HEK293T (cell line): ENCODE measurements around the gene BCL2L1.

Experiments
- CTCF ChIA-PET: fragments of 350-600 bp; formaldehyde crosslinking; extraction: SDS; loops from one replicate; lab custom pipeline; 2021; ENCODE audit warnings: antibody characterized with exemption, inconsistent platforms; lab: Yijun Ruan, JAX
- POLR2A ChIA-PET: fragments of 350-600 bp; formaldehyde crosslinking; extraction: SDS; loops from one replicate; lab custom pipeline; 2020; ENCODE audit warnings: antibody characterized with exemption, inconsistent platforms; lab: Yijun Ruan, JAX
- DNase-seq: peaks from one replicate; pipeline ENCODE4 v3.0.0; 2012; ENCODE audit warnings: mixed read lengths; ENCODE audit errors: extremely low spot score
- ARNT ChIP-seq: fragments of 450-650 bp; IDR thresholded peaks from 2 replicates; pipeline ENCODE4 v1.6.1; 2017; ENCODE audit warnings: mild to moderate bottlenecking
- BHLHE40 ChIP-seq: fragments of 450-650 bp; IDR thresholded peaks from 2 replicates; pipeline ENCODE4 v1.6.1; 2016; ENCODE audit warnings: mild to moderate bottlenecking, moderate library complexity, borderline replicate concordance
- CTBP1 ChIP-seq: fragments of 450-650 bp; IDR thresholded peaks from 2 replicates; pipeline ENCODE4 v1.6.1; 2016; ENCODE audit warnings: borderline replicate concordance
- ELF4 ChIP-seq: fragments of 450-650 bp; IDR thresholded peaks from 2 replicates; pipeline ENCODE4 v1.6.1; 2017; ENCODE audit warnings: antibody characterized with exemption
- FOXA1 ChIP-seq: fragments of 450-650 bp; IDR thresholded peaks from 2 replicates; pipeline ENCODE4 v1.6.1; 2016; ENCODE audit warnings: mild to moderate bottlenecking
- FOXK2 ChIP-seq: fragments of 450-650 bp; IDR thresholded peaks from 2 replicates; pipeline ENCODE4 v1.6.1; 2016; ENCODE audit warnings: mild to moderate bottlenecking
- FOXM1 ChIP-seq: fragments of 450-650 bp; IDR thresholded peaks from 2 replicates; pipeline ENCODE4 v1.6.1; 2017; ENCODE audit warnings: mild to moderate bottlenecking, borderline replicate concordance
- HDGF ChIP-seq: fragments of 450-650 bp; IDR thresholded peaks from 2 replicates; pipeline ENCODE4 v1.6.1; 2017; ENCODE audit warnings: antibody characterized with exemption, borderline replicate concordance
- L3MBTL2 ChIP-seq: fragments of 450-650 bp; conservative IDR thresholded peaks from 2 replicates; pipeline ENCODE4 v1.6.1; 2016; ENCODE audit warnings: mild to moderate bottlenecking
- LEF1 ChIP-seq: fragments of 450-650 bp; IDR thresholded peaks from 2 replicates; pipeline ENCODE4 v1.6.1; 2017; ENCODE audit warnings: mild to moderate bottlenecking, borderline replicate concordance
- NFRKB ChIP-seq: fragments of 450-650 bp; IDR thresholded peaks from 2 replicates; pipeline ENCODE4 v1.6.1; 2016; ENCODE audit warnings: mild to moderate bottlenecking, moderate library complexity
- SP1 ChIP-seq: fragments of 450-650 bp; IDR thresholded peaks from 2 replicates; pipeline ENCODE4 v1.6.1; 2017
- TARDBP ChIP-seq: fragments of 450-650 bp; IDR thresholded peaks from 2 replicates; pipeline ENCODE4 v1.6.1; 2016
- ZNF384 ChIP-seq: fragments of 450-650 bp; IDR thresholded peaks from 2 replicates; pipeline ENCODE4 v1.6.1; 2016
- TF ChIP-seq, protein P1 (sequence below): fragments of 450-650 bp; IDR thresholded peaks from 2 replicates; pipeline ENCODE4 v1.6.1; 2016

Gene BCL2L1

DNA sequence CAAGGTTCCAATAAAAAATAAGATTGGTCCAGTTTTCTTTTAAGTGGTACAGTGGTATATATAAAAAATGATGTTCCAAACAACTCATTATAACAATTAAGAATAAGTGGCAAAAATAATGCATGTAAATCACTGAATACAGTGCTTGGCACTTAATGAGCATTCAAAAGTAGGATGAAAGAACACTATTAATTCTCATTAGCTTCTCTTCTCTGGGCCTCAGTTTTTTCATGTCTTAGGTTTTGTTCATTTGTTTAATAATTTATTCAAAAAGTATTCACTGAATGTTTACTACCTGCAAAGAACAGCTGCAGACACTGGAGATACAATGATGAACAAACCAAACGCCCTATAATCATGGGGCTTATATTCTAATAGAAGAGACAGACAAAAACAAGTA is 21.1 kb downstream of the BCL2L1 start:
- ChIA-PET POLR2A (no interaction called here), CTCF (interaction anchor here (0.7 kb wide), 1 partner anchor 17 kb away, joined by 3 read pairs; no protein-coding TSS in a partner anchor)
- TF ChIP-seq BHLHE40 (no peak), CTBP1 (no peak), SP1 (no peak), ELF4 (no peak), HDGF (no peak), L3MBTL2 (no peak)
- DNase-seq = no peak

- ChIA-PET POLR2A (no interaction called here), CTCF (interaction anchor here (0.7 kb wide), 1 partner anchor 16 kb away, joined by 3 read pairs; no protein-coding TSS in a partner anchor)
- DNase-seq = no peak
- no peak for TF ChIP-seq NFRKB
- no peak for TF ChIP-seq FOXA1
- TF ChIP-seq BHLHE40 = no peak
- no peak for TF ChIP-seq ZNF384
- TF ChIP-seq FOXM1 = no peak
- no peak for TF ChIP-seq ARNT
- no peak for TF ChIP-seq TARDBP
- TF ChIP-seq L3MBTL2 = no peak
- TF ChIP-seq FOXK2 = no peak
- TF ChIP-seq SP1 = no peak
- no peak for TF ChIP-seq CTBP1
- no peak for TF ChIP-seq ELF4
Measured at GRCh38 chr20:31700747-31701146, 21.9 kb downstream of the BCL2L1 start.

GRCh38 chr20:31699801-31700728 is 22.6 kb downstream of the BCL2L1 start:
- CTCF ChIA-PET = interaction anchor here (2.0 kb wide), 1 partner anchor 38 kb away, joined by 8 read pairs; no protein-coding TSS in a partner anchor
- TF ChIP-seq FOXK2 (no peak), CTBP1 (no peak), FOXA1 (no peak), FOXM1 (no peak), BHLHE40 (no peak), ARNT (no peak), ELF4 (no peak), ZNF384 (no peak), HDGF (no peak), LEF1 (no peak)
- TF ChIP-seq, protein P1, sequence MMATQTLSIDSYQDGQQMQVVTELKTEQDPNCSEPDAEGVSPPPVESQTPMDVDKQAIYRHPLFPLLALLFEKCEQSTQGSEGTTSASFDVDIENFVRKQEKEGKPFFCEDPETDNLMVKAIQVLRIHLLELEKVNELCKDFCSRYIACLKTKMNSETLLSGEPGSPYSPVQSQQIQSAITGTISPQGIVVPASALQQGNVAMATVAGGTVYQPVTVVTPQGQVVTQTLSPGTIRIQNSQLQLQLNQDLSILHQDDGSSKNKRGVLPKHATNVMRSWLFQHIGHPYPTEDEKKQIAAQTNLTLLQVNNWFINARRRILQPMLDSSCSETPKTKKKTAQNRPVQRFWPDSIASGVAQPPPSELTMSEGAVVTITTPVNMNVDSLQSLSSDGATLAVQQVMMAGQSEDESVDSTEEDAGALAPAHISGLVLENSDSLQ = no peak

GRCh38 chr20:31698803-31699718 is 23.6 kb downstream of the BCL2L1 start:
- ChIA-PET CTCF (interaction anchor here (0.6 to 2.0 kb wide), 2 partner anchors 25 to 37 kb away, joined by 3 to 8 read pairs; no protein-coding TSS in a partner anchor), POLR2A (interaction anchor here (1.0 kb wide), 1 partner anchor 25 kb away, joined by 5 read pairs; no protein-coding TSS in a partner anchor)
- DNase-seq = no peak
- TF ChIP-seq CTBP1 (no peak), LEF1 (no peak), L3MBTL2 (no peak)

More at GRCh38 chr20:31699801-31700728, 22.6 kb downstream of the BCL2L1 start:
- POLR2A ChIA-PET = interaction anchor here (1.0 kb wide), 1 partner anchor 24 kb away, joined by 5 read pairs; no protein-coding TSS in a partner anchor
- DNase-seq = no peak

GRCh38 chr20:31698243-31698802 is 24.3 kb downstream of the BCL2L1 start:
- ChIA-PET POLR2A (no interaction called here), CTCF (interaction anchor here (0.6 to 2.0 kb wide), 3 partner anchors 26 to 86 kb away, joined by 3 to 8 read pairs (median 4); no protein-coding TSS in a partner anchor)
- TF ChIP-seq ARNT (no peak), SP1 (no peak), BHLHE40 (no peak), ELF4 (no peak)
- DNase-seq = no peak

- DNase-seq = no peak
- no peak for TF ChIP-seq BHLHE40
- ChIA-PET CTCF (interaction anchor here (1.2 to 2.2 kb wide), 2 partner anchors 32 to 34 kb away, joined by 4 to 11 read pairs; no protein-coding TSS in a partner anchor), POLR2A (interaction anchor here (0.6 kb wide), 1 partner anchor 56 kb away, joined by 4 read pairs; no protein-coding TSS in a partner anchor)
Measured at GRCh38 chr20:31695849-31696804, 26.5 kb downstream of the BCL2L1 start.
